Measurements from ENCODE around the gene PSME2. TPM values are rescaled to one million over a fixed set of nuclear protein-coding genes. Genes with fewer than 3 reads are reported as not detected.

The PSME2 gene
- total and polyA plus RNA-seq, 9 of the 15 experiments (the other 6 are each of a cell fraction or from before 2014, with no cell fraction given) = 111 to 579 (median 159) TPM

- ChIA-PET POLR2A (no interaction called here), CTCF (ENCODE audit: low intra/inter-chr PET ratio) (no interaction called here)
- no TSS peak for BruUV-seq (replicated peaks)
- FAIRE-seq = no peak
- Histone ChIP-seq H3K79me2 (ENCODE audit: control insufficient read depth, insufficient read depth, low read length) (no peaks in the 10 kb centered on the region), H3K4me1 (replicated peaks in 1 of 2; ENCODE audit: control insufficient read depth in 2 of 2, insufficient read depth in 2 of 2, low read length in 2 of 2) (no peaks in the 10 kb centered on the region; a peak in 3 of 5 replicates), H4K20me1 (replicated peaks; ENCODE audit: control insufficient read depth, insufficient read depth, low read length) (no peaks in the 10 kb centered on the region), H3K27me3 (ENCODE audit: control insufficient read depth in 2 of 2, insufficient read depth in 2 of 2, low read length in 2 of 2) (no peaks in the 10 kb centered on the region), H3K9me1 (ENCODE audit: control insufficient read depth, insufficient read depth, low read length) (no peaks in the 10 kb centered on the region), H3K9me3 (replicated peaks; ENCODE audit: control insufficient read depth, insufficient read depth, low read depth, low read length) (no peaks in the 10 kb centered on the region), H3K4me3 (no peak overlapping the region), H3K27ac (ENCODE audit: extremely low read depth, low read depth, low read length) (no peak overlapping the region), H2AFZ (ENCODE audit: low read depth, low read length) (no peak overlapping the region), H3K36me3 (ENCODE audit: control insufficient read depth, insufficient read depth, low read length) (peaks cover 31% of the 10 kb centered on the region; the same call in 2 of the 3 replicates), H3K4me2 (ENCODE audit: insufficient read depth, low read length) (no peak overlapping the region), H3K9ac (ENCODE audit: insufficient read depth in 1 of 2, low read depth in 2 of 2, low read length in 2 of 2) (peak overlapping the region in 1 of 2 experiments; percentile 68; a peak in 1 of 4 replicates)
- no peak for ATAC-seq
- intact Hi-C loops (cut with micrococcal nuclease) = no loop called here
- in situ Hi-C loops (cut with MboI) = no loop called here
- WGBS (ENCODE audit: insufficient coverage, low coverage, missing lambda C conversion rate) = 93% methylated on average over 4 of the region's 5 CpGs
- no peak for TF ChIP-seq TFAP4 (CRISPR knock-in tag; IDR thresholded peaks at IDR 0.05; ENCODE audit: borderline replicate concordance)
- TF ChIP-seq, protein P1, sequence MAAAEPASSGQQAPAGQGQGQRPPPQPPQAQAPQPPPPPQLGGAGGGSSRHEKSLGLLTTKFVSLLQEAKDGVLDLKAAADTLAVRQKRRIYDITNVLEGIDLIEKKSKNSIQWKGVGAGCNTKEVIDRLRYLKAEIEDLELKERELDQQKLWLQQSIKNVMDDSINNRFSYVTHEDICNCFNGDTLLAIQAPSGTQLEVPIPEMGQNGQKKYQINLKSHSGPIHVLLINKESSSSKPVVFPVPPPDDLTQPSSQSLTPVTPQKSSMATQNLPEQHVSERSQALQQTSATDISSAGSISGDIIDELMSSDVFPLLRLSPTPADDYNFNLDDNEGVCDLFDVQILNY (CRISPR knock-in tag; IDR thresholded peaks at IDR 0.05) = no peak
- no peak for DNase-seq (ENCODE audit: extremely low read depth in 1 of 4, low spot score in 3 of 4)
These were observed 30.2 kb upstream of the PSME2 start for GRCh38 chr14:24176599-24176998.

DNA sequence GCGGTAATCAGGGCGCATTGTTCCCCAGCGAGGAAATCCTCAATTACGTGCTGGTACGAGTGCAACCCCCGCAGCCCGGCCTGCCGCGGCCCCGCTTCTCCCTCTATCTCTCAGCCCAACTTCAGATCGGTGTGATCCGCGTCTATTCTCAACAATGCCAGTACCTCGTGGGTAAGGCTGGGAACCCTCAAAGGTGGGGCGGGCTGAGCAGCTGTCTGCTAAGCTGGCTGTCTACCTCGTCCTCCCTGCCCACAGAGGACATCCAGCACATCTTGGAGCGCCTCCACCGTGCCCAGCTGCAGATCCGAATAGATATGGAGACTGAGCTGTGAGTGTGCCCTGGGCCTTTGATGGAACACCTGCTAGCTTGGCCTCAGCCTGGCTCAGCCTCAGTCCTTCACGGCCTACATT lies 26.5 kb upstream of the PSME2 start:
- Histone ChIP-seq H3K4me3 (no peak overlapping the region), H3K27ac (ENCODE audit: extremely low read depth, low read depth, low read length) (no peak overlapping the region)
- FAIRE-seq = no peak
- TF ChIP-seq, protein P2, sequence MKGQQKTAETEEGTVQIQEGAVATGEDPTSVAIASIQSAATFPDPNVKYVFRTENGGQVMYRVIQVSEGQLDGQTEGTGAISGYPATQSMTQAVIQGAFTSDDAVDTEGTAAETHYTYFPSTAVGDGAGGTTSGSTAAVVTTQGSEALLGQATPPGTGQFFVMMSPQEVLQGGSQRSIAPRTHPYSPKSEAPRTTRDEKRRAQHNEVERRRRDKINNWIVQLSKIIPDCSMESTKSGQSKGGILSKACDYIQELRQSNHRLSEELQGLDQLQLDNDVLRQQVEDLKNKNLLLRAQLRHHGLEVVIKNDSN (CRISPR knock-in tag; IDR thresholded peaks at IDR 0.05) = no peak
- TF ChIP-seq POLR2G (IDR thresholded peaks at IDR 0.05; ENCODE audit: low read depth, low read length) = 0 out of 2 replicates have a peak, but pooled peaks have one; percentile 34
- TF ChIP-seq, protein P3, sequence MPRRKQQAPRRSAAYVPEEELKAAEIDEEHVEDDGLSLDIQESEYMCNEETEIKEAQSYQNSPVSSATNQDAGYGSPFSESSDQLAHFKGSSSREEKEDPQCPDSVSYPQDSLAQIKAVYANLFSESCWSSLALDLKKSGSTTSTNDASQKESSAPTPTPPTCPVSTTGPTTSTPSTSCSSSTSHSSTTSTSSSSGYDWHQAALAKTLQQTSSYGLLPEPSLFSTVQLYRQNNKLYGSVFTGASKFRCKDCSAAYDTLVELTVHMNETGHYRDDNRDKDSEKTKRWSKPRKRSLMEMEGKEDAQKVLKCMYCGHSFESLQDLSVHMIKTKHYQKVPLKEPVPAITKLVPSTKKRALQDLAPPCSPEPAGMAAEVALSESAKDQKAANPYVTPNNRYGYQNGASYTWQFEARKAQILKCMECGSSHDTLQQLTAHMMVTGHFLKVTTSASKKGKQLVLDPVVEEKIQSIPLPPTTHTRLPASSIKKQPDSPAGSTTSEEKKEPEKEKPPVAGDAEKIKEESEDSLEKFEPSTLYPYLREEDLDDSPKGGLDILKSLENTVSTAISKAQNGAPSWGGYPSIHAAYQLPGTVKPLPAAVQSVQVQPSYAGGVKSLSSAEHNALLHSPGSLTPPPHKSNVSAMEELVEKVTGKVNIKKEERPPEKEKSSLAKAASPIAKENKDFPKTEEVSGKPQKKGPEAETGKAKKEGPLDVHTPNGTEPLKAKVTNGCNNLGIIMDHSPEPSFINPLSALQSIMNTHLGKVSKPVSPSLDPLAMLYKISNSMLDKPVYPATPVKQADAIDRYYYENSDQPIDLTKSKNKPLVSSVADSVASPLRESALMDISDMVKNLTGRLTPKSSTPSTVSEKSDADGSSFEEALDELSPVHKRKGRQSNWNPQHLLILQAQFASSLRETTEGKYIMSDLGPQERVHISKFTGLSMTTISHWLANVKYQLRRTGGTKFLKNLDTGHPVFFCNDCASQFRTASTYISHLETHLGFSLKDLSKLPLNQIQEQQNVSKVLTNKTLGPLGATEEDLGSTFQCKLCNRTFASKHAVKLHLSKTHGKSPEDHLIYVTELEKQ (CRISPR knock-in tag; IDR thresholded peaks at IDR 0.05) = no peak
- no peak for TF ChIP-seq MTA3 (IDR thresholded peaks at IDR 0.05; ENCODE audit: borderline replicate concordance)

More for the DNA sequence above, 26.5 kb upstream of the PSME2 start:
- no TSS peak for BruUV-seq (replicated peaks)
- DNase-seq (ENCODE audit: extremely low read depth in 1 of 4, low spot score in 3 of 4) = no peak
- Histone ChIP-seq H2AFZ (ENCODE audit: low read depth, low read length) (no peak overlapping the region), H3K9ac (ENCODE audit: insufficient read depth in 1 of 2, low read depth in 2 of 2, low read length in 2 of 2) (no peak overlapping the region), H3K9me1 (ENCODE audit: control insufficient read depth, insufficient read depth, low read length) (no peaks in the 10 kb centered on the region), H3K79me2 (ENCODE audit: control insufficient read depth, insufficient read depth, low read length) (no peaks in the 10 kb centered on the region), H3K27me3 (ENCODE audit: control insufficient read depth in 2 of 2, insufficient read depth in 2 of 2, low read length in 2 of 2) (no peaks in the 10 kb centered on the region), H3K9me3 (replicated peaks; ENCODE audit: control insufficient read depth, insufficient read depth, low read depth, low read length) (no peaks in the 10 kb centered on the region), H3K4me2 (ENCODE audit: insufficient read depth, low read length) (no peak overlapping the region), H4K20me1 (replicated peaks; ENCODE audit: control insufficient read depth, insufficient read depth, low read length) (no peaks in the 10 kb centered on the region), H3K36me3 (ENCODE audit: control insufficient read depth, insufficient read depth, low read length) (no peaks in the 10 kb centered on the region; the same call in 1 of the 3 replicates), H3K4me1 (replicated peaks in 1 of 2; ENCODE audit: control insufficient read depth in 2 of 2, insufficient read depth in 2 of 2, low read length in 2 of 2) (no peaks in the 10 kb centered on the region; a peak in 3 of 5 replicates)
- ATAC-seq = no peak
- intact Hi-C loops (cut with micrococcal nuclease) = no loop called here
- POLR2A ChIA-PET = interaction anchor here (1.1 to 1.3 kb wide), 2 partner anchors 12 to 37 kb away, joined by 3 to 7 read pairs; partner anchors contain the start of genes IRF9 and PSME1
- 70% methylated on average over 9 of the region's 20 CpGs for WGBS (ENCODE audit: insufficient coverage, low coverage, missing lambda C conversion rate)
- CTCF ChIA-PET (ENCODE audit: low intra/inter-chr PET ratio) = no interaction called here
- in situ Hi-C loops (cut with MboI) = no loop called here

Measured in K562 (cell line).